Mammary microvascular endothelial cell (primary cell): ENCODE measurements around the gene SLC22A12. TPM values are rescaled to one million over a fixed set of nuclear protein-coding genes. Genes with fewer than 3 reads are reported as not detected.

Experiments
- total RNA-seq: library from RNA; depleted of rRNA; stranded (reverse); fragments of >200 nt; gene quantifications from 2 replicates; pipeline ENCODE4 v1.2.3, GENCODE V29; 2015

SLC22A12 gene
- total RNA-seq, result not detected in 2 replicates

GRCh38 chr11:64590763-64591221, at the start of gene SLC22A12:
TSS of gene SLC22A12 (plus strand) at chr11:64591220. CDS start at chr11:64591557, 337 bp downstream.

Other genes with a start within 250 kb of the SLC22A12 start
- 67.4 and 68.5 TPM in 2 replicates for gene RPS6KA4, start 232.1 kb upstream of the SLC22A12 start, total RNA-seq
- not detected in 2 replicates for gene SLC22A11, start 35.3 kb upstream of the SLC22A12 start, total RNA-seq
- gene NRXN2, start 132.0 kb downstream of the SLC22A12 start, total RNA-seq, result not detected in 2 replicates
- gene RASGRP2, start 152.9 kb downstream of the SLC22A12 start, total RNA-seq, result 1.6 TPM in 1 of 2 replicates, not detected in the other
- 0.25 TPM in 1 of 2 replicates, not detected in the other for gene PYGM, start 168.8 kb downstream of the SLC22A12 start, total RNA-seq
- 153 and 156 TPM in 2 replicates for gene SF1, start 187.3 kb downstream of the SLC22A12 start, total RNA-seq
- gene MAP4K2, start 212.0 kb downstream of the SLC22A12 start, total RNA-seq, result 32.2 and 41.7 TPM in 2 replicates
- gene MEN1, start 219.3 kb downstream of the SLC22A12 start, total RNA-seq, result 19.1 and 22.2 TPM in 2 replicates